ENCODE results near the gene ST6GAL1.
"Not testable (repeated sequence)": the region's sequence is repeated elsewhere in the genome, so short reads cannot be mapped to it uniquely, and the experiment has no call there.

The ST6GAL1 gene

GRCh38 chr3:187021748-187022402 is 91.5 kb downstream of the ST6GAL1 start:
- no peak for DNase-seq (ENCODE audit: low read depth)

DNA sequence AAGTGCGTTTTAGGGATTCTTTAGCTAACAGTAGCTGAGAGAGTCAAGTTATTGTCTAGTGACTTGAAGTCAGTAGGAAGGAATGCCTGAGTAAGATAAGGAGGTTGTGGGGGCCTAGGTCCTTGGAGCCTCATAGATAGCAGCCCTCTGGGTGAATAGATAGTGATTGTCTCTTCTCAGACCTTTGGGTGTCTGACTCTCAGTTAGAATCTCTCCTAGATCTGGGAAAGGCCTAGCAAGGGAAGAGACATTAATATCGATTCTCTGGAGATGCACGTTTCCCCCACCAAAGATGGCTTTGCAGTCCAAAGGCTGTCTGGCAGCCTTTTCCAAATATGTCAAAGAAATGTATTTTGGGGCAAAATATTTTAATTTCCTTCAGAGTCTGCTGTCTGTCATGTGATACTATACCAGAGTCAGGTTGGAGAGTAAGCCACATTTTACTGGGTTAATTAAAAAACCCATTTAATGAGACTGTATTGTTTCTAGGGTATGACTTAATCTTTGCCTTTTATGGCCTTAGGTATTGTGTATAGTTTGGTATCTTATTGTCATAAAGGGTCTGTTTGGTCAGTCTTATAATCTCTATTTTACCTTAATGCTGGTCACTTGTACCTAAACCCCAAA is 92.2 kb downstream of the ST6GAL1 start:
- DNase-seq (ENCODE audit: low read depth) = no peak

DNA sequence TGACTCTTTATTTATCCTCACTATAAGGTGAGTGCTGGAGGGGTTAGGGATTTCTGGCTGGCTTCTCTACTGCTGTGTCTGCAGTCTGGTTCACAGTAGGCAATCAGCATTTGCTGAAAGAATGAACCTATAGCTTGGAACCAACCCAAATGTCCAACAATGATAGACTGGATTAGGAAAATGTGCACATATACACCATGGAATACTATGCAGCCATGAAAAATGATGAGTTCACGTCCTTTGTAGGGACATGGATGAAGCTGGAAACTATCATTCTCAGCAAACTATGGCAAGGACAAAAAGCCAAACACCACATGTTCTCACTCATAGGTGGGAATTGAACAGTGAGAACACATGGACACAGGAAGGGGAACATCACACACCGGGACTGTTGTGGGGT is 93.0 kb downstream of the ST6GAL1 start:
- not testable (repeated sequence) for DNase-seq (ENCODE audit: low read depth)

- no peak for DNase-seq (ENCODE audit: low read depth)
These were observed 94.4 kb downstream of the ST6GAL1 start for GRCh38 chr3:187024536-187025226.

- DNase-seq (ENCODE audit: low read depth) = no peak
These were observed 94.9 kb downstream of the ST6GAL1 start for GRCh38 chr3:187025254-187025655.

DNA sequence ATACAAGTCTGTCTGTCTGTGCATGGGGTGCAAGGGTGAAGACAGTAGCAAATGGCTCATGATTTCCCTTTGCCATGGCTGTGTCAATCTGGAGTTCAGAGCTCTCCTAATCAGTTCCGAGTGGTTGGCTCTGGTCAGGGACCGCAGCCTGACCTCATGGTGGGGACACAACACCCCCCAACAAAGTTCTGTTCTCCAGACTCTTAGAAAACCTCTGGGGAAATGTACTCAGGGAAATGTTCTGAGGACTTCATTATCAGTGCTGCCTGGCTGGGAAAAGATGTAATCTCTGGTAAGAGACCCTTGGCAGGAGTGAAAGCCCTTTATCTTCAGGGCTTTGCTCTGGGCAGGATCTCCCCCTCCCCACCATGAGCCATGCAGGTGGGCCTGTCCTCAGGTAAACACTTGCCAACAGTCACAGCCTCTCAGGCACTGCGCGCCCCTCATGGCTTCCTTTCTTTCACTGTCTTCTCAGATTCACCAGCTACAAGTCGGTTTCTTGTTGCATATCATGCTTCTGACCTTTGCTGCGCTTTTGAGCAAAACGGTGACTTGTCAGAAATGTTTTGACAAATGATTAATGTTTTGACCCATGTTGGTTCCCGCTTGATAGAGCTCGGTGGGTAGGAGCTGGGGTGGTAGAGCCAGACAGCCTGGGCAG is 95.5 kb downstream of the ST6GAL1 start:
- DNase-seq (ENCODE audit: low read depth) = no peak

GRCh38 chr3:187026317-187026670 is 96.0 kb downstream of the ST6GAL1 start:
- DNase-seq (ENCODE audit: low read depth) = no peak

- no peak for DNase-seq (ENCODE audit: low read depth)
These were observed 97.4 kb downstream of the ST6GAL1 start for GRCh38 chr3:187027531-187028278.

GRCh38 chr3:187031934-187032333 is 101.6 kb downstream of the ST6GAL1 start:
- DNase-seq (ENCODE audit: low read depth) = no peak

GRCh38 chr3:187036394-187036793 is 106.1 kb downstream of the ST6GAL1 start:
- DNase-seq (ENCODE audit: low read depth) = no peak

- no peak for DNase-seq (ENCODE audit: low read depth)
These were observed 108.9 kb downstream of the ST6GAL1 start for GRCh38 chr3:187039100-187039722.

DNA sequence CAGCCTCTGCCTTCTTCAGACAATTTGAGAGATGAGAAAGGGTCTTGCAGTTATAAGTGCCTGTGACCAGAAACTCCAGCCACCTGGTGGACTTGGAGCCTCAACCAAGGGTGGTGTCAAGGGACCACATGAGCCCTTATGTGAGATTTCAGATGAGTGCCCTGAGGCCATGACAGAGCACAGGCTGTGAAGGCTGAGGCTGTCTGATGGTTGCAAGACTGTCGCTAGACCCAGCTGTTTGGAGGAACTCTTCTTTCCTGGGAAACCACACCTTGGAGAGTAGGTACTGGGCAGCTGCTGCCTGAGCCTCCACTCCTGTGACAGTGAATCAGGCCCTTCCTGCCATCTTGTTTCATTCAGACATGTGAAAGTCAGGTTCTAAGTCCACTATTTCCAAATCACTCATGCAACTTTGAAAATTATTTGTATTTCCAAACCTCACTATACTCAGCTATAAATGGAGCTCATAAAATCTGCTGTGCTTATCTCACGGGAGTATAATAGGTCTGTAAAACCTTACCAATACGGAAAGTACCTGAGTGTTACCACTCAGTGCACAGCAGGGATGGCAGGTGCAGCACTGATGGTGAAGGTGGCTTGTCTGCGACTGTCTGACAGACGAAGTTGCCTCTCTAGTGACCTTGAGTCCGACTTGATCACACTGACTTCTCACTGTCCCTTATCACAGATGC is 109.5 kb downstream of the ST6GAL1 start:
- DNase-seq (ENCODE audit: low read depth) = no peak

GRCh38 chr3:187040516-187041361 is 110.4 kb downstream of the ST6GAL1 start:
- DNase-seq (ENCODE audit: low read depth) = no peak

DNA sequence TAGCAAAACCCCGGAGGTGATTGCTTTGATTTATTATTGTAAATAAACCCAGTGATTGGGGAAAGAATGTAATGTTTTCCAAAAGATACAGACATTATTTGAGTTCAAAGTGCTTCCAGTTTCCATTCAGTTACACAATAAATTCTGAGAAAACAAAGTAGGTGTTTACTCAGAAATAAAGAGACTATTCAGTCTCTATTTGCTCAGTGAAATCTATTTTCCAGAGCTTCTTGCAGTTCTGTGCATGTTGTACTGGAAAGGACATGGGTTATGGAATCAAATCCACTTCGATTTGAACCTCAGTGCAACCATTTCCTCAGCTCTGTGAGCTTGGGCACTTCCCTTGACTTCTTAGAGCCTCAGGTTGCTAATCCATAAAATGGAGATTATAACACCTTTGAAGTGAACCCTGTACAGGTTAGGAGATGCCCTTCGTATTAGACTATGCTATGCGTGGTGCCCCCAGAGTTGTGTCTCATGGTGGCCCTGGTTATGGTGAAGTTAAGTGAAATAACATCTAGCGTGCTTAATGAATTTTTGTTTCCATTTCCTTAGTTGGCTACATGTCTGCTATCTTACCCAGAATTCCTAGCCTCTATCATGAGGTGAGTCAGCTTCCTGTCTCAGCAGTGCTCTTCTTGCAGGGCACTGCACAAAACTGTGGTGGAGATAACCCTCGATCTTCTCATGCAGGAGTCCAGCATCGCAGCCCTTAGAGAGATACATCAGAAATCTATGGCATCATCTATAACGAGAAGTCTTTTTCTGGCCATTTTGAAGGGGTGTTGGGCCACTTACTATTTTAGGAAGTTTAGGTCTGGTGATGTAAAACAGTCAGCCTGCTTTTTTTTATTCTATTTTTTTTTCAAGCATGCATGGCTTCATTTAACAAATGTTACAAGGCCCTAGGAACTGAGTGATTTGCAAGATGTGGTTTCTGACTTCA is 111.3 kb downstream of the ST6GAL1 start:
- no peak for DNase-seq (ENCODE audit: low read depth)

- no peak for DNase-seq (ENCODE audit: low read depth)
These were observed 112.0 kb downstream of the ST6GAL1 start for GRCh38 chr3:187042346-187042745.

DNA sequence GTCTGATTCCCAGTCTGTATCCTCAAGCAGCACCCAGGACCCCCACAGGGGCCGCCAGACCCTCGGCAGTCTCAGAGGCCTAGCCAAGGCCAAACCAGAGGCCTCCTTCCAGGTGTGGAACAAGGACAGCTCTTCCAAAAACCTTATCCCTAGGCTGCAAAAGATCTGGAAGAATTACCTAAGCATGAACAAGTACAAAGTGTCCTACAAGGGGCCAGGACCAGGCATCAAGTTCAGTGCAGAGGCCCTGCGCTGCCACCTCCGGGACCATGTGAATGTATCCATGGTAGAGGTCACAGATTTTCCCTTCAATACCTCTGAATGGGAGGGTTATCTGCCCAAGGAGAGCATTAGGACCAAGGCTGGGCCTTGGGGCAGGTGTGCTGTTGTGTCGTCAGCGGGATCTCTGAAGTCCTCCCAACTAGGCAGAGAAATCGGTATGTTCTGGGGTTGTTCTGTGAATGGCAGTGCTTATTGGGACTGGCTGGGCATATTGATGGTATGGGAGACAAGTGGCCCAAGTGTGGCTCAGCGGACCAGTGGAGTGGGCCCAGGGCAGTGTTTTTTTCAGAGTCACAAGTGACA is 112.6 kb downstream of the ST6GAL1 start:
- DNase-seq (ENCODE audit: low read depth) = no peak

GRCh38 chr3:187044206-187044605 is 113.9 kb downstream of the ST6GAL1 start:
- no peak for DNase-seq (ENCODE audit: low read depth)

DNA sequence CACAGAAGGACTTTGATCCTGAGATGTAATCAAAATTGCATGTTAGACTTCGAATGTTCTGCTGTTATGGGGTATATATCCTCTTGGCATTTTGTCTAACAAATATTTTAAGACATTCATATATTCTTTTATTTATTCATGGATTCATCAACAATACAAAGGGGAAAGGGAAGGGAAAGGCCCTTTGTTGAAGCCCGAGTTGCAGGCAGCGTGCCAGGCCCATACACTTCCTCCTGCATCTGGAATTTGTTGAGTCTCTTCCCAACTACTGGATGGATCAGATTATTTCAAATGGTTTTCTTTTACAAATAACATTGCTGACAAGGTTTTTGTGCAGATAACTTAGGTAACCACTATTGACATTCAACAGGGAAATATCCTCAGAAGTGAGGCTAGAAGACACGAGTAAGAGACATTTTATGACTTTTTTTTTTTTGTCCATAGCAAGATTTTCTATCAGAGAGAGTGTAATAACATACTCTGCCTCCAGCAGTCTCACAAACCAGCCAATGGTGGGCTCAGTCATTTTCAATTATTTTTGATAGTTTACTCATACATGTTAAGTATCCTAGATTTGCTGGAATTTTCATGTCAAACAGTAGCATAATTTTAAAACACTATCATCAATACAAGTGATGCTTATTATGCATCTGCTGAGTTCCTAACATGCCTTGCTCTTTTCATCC is 114.7 kb downstream of the ST6GAL1 start:
- no peak for DNase-seq (ENCODE audit: low read depth)

All from stimulated activated CD8-positive, alpha-beta memory T cell treated with anti-CD3 and anti-CD28 coated beads, Interleukin-7, amount 100 ng/mL, for 24 hours (primary cell).